Stimulated activated CD8-positive, alpha-beta memory T cell treated with anti-CD3 and anti-CD28 coated beads, Interleukin-15, amount 100 ng/mL, for 4 hours (primary cell): Measurements from ENCODE around the gene PLA2G5.
"Not testable (repeated sequence)": the region's sequence is repeated elsewhere in the genome, so short reads cannot be mapped to it uniquely, and the experiment has no call there.

Source experiments
- DNase-seq, 2 donors: peaks; one replicate each; pipeline ENCODE4 v3.0.0-alpha.2; 2020; ENCODE audit warnings: low read depth in 2 of 2

The PLA2G5 gene

GRCh38 chr1:20119347-20119746 lies 49.4 kb downstream of the PLA2G5 start, which contains the start of gene PLA2G2D:
PLA2G2D (minus strand) TSS chr1:20119536; CDS start chr1:20119498, 38 bp downstream.
- DNase-seq, result no peak

GRCh38 chr1:20120796-20121195 lies 50.8 kb downstream of the PLA2G5 start:
- no peak for DNase-seq

GRCh38 chr1:20123722-20124455 lies 53.9 kb downstream of the PLA2G5 start:
- no peak for DNase-seq

GRCh38 chr1:20124456-20125057 lies 54.6 kb downstream of the PLA2G5 start:
- DNase-seq, result no peak

- DNase-seq, result no peak
These were observed 55.1 kb downstream of the PLA2G5 start for GRCh38 chr1:20125100-20125499.

GRCh38 chr1:20126041-20126805 lies 56.2 kb downstream of the PLA2G5 start:
- no peak for DNase-seq

- DNase-seq, result no peak
These were observed 56.9 kb downstream of the PLA2G5 start for GRCh38 chr1:20126806-20127440.

- not testable (repeated sequence) for DNase-seq
These were observed 60.5 kb downstream of the PLA2G5 start for GRCh38 chr1:20130518-20130917.

GRCh38 chr1:20134995-20135394 lies 65.0 kb downstream of the PLA2G5 start:
- no peak for DNase-seq

- no peak for DNase-seq
These were observed 66.3 kb downstream of the PLA2G5 start for GRCh38 chr1:20136249-20136648.

- DNase-seq, result no peak
These were observed 67.1 kb downstream of the PLA2G5 start for GRCh38 chr1:20137055-20137454.

- no peak for DNase-seq
These were observed 67.6 kb downstream of the PLA2G5 start for GRCh38 chr1:20137604-20138003.

GRCh38 chr1:20138346-20138745 lies 68.4 kb downstream of the PLA2G5 start:
- DNase-seq, result no peak

- DNase-seq, result no peak
These were observed 69.1 kb downstream of the PLA2G5 start, which contains the start of gene PLA2G2F for GRCh38 chr1:20138961-20139550. PLA2G2F (plus strand) TSS chr1:20139323; CDS start chr1:20139428, 105 bp downstream.

- no peak for DNase-seq
These were observed 70.0 kb downstream of the PLA2G5 start for GRCh38 chr1:20139776-20140612.

GRCh38 chr1:20141001-20141400 lies 71.0 kb downstream of the PLA2G5 start:
- DNase-seq, result no peak

GRCh38 chr1:20141466-20141865 lies 71.5 kb downstream of the PLA2G5 start:
- DNase-seq, result no peak
